Astrocyte (in vitro differentiated cells and primary cell): Measurements from ENCODE around the gene SPC25.

Experiments used
- EZH2 ChIP-seq: IDR thresholded peaks from 2 replicates; pipeline ENCODE4 v1.6.1; 2012; ENCODE audit warnings: mild to moderate bottlenecking, low read length, inconsistent platforms; ENCODE audit not compliant: insufficient read depth
- TF ChIP-seq, protein P1 (sequence below): IDR thresholded peaks from 2 replicates; pipeline ENCODE4 v1.5.1; 2011; ENCODE audit warnings: low read depth, mild to moderate bottlenecking, inconsistent platforms, low read length, moderate library complexity; ENCODE audit not compliant: insufficient read depth

GRCh38 chr2:168850846-168851245 is 39.4 kb downstream of the SPC25 start:
- no peak for TF ChIP-seq EZH2
- TF ChIP-seq, protein P1, sequence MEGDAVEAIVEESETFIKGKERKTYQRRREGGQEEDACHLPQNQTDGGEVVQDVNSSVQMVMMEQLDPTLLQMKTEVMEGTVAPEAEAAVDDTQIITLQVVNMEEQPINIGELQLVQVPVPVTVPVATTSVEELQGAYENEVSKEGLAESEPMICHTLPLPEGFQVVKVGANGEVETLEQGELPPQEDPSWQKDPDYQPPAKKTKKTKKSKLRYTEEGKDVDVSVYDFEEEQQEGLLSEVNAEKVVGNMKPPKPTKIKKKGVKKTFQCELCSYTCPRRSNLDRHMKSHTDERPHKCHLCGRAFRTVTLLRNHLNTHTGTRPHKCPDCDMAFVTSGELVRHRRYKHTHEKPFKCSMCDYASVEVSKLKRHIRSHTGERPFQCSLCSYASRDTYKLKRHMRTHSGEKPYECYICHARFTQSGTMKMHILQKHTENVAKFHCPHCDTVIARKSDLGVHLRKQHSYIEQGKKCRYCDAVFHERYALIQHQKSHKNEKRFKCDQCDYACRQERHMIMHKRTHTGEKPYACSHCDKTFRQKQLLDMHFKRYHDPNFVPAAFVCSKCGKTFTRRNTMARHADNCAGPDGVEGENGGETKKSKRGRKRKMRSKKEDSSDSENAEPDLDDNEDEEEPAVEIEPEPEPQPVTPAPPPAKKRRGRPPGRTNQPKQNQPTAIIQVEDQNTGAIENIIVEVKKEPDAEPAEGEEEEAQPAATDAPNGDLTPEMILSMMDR = no peak
